A549 (cell line): ENCODE results near the gene KRT6C. TPM values are rescaled to one million over a fixed set of nuclear protein-coding genes. Genes with fewer than 3 reads are reported as not detected.

ENCODE experiments used
- ATAC-seq, 2 experiments: fragments of 200-7000 bp in 1 of 2; fragments of >200 bp in 1 of 2; cut with Nextera tagmentation in 1 of 2; cut with Tn5 transposase in 1 of 2; 3 replicates each; pipeline versions ENCODE4 v1.8.0 to v1.9.1; 2018 to 2020; ENCODE audit warnings: mild to moderate bottlenecking in 1 of 2, moderate library complexity in 1 of 2
- CTCF ChIA-PET: fragments of 300-600 bp; sonication (Branson Sonifier 250); formaldehyde crosslinking; extraction: SDS; loops from one replicate; lab custom pipeline; 2021; ENCODE audit warnings: antibody characterized with exemption, inconsistent platforms; lab: Yijun Ruan, JAX
- POLR2A ChIA-PET: fragments of 350-600 bp; formaldehyde crosslinking; extraction: SDS; loops from one replicate; lab custom pipeline; 2021; ENCODE audit warnings: antibody characterized with exemption, inconsistent platforms; lab: Yijun Ruan, JAX
- DNase-seq, 2 experiments: peaks; one replicate each; pipeline versions ENCODE4 v3.0.0 to v3.0.0-alpha.2; 2011 to 2016; ENCODE audit warnings: low read depth in 1 of 2, low spot score in 1 of 2
- FAIRE-seq: peaks from 2 replicates; lab custom pipeline; 2011; peaks lifted over from hg19 to GRCh38; lab: Jason Lieb, UNC
- H3K27ac ChIP-seq, 2 experiments: fragments of >200 bp; sonication (Bioruptor Twin); formaldehyde crosslinking; 3 replicates each; pipeline ENCODE4 v1.5.1; 2016 to 2017
- H3K4me1 ChIP-seq: fragments of >200 bp; sonication (Bioruptor Twin); formaldehyde crosslinking; 3 replicates; pipeline ENCODE4 v1.6.1; 2016
- H3K4me2 ChIP-seq: fragments of >200 bp; sonication (Bioruptor Twin); formaldehyde crosslinking; 3 replicates; pipeline ENCODE4 v1.6.1; 2016
- H3K4me3 ChIP-seq: fragments of >200 bp; sonication (Bioruptor Twin); formaldehyde crosslinking; 3 replicates; pipeline ENCODE4 v1.5.1; 2016
- H3K9me3 ChIP-seq: fragments of >200 bp; sonication (Bioruptor Twin); formaldehyde crosslinking; 3 replicates; pipeline ENCODE4 v1.6.1; 2016
- CHD2 ChIP-seq: fragments of 150-350 bp; IDR thresholded peaks from 2 replicates; pipeline ENCODE4 v1.6.1; 2014; ENCODE audit warnings: low read length; ENCODE audit not compliant: partially characterized antibody
- CHD4 ChIP-seq: fragments of 200-600 bp; sonication (generic); IDR thresholded peaks from 2 replicates; pipeline ENCODE4 v1.6.1; 2016; ENCODE audit warnings: antibody characterized with exemption, mild to moderate bottlenecking, borderline replicate concordance
- EHMT2 ChIP-seq: fragments of 200-600 bp; sonication (generic); IDR thresholded peaks from 2 replicates; pipeline ENCODE4 v1.6.1; 2016; ENCODE audit warnings: antibody characterized with exemption, low read depth, mild to moderate bottlenecking, moderate library complexity
- ESRRA ChIP-seq: fragments of 150-350 bp; IDR thresholded peaks from 2 replicates; pipeline ENCODE4 v1.6.1; 2014; ENCODE audit warnings: mild to moderate bottlenecking, low read length, borderline replicate concordance
- FOXS1 ChIP-seq: fragments of 250-450 bp; sonication (Bioruptor Pico); IDR thresholded peaks from 2 replicates; pipeline ENCODE4 v1.5.0; 2020; ENCODE audit warnings: mild to moderate bottlenecking, moderate library complexity
- HDAC2 ChIP-seq: fragments of 200-600 bp; sonication (generic); IDR thresholded peaks from 2 replicates; pipeline ENCODE4 v1.6.1; 2016
- MAZ ChIP-seq: fragments of 150-350 bp; IDR thresholded peaks from 2 replicates; pipeline ENCODE4 v1.6.1; 2014; ENCODE audit warnings: antibody characterized with exemption, low read depth, low read length, borderline replicate concordance
- NFE2L2 ChIP-seq: fragments of 150-350 bp; conservative IDR thresholded peaks from 2 replicates; pipeline ENCODE4 v1.6.1; 2014; ENCODE audit warnings: low read length
- NPAS2 ChIP-seq: fragments of 250-450 bp; sonication (Bioruptor Pico); IDR thresholded peaks from 2 replicates; pipeline ENCODE4 v1.8.0; 2022; ENCODE audit warnings: mild to moderate bottlenecking, moderate library complexity, borderline replicate concordance
- PHF8 ChIP-seq: fragments of 200-600 bp; sonication (generic); IDR thresholded peaks from 2 replicates; pipeline ENCODE4 v1.6.1; 2016; ENCODE audit warnings: low read depth, mild to moderate bottlenecking, antibody characterized with exemption, moderate library complexity, borderline replicate concordance
- RAD21 ChIP-seq, 2 experiments: fragments of >200 bp in 1 of 2; sonication (Bioruptor Twin) in 1 of 2; formaldehyde crosslinking in 1 of 2; IDR thresholded peaks in 1 of 2; conservative IDR thresholded peaks in 1 of 2; 2 replicates in 1 of 2; 3 replicates in 1 of 2; pipeline ENCODE4 v1.6.1; 2012 to 2018; ENCODE audit warnings: inconsistent platforms in 1 of 2
- RFX5 ChIP-seq: fragments of 450-650 bp; IDR thresholded peaks from 2 replicates; pipeline ENCODE4 v1.7.1; 2014; ENCODE audit warnings: antibody characterized with exemption, mild to moderate bottlenecking, moderate library complexity
- SREBF2 ChIP-seq: fragments of 450-650 bp; IDR thresholded peaks from 2 replicates; pipeline ENCODE4 v1.6.1; 2014; ENCODE audit warnings: mild to moderate bottlenecking, moderate library complexity
- ZNF302 ChIP-seq: fragments of 250-450 bp; sonication (Bioruptor Pico); IDR thresholded peaks from 2 replicates; pipeline ENCODE4 v1.9.0; 2021; ENCODE audit warnings: inconsistent platforms, mild to moderate bottlenecking, moderate library complexity
- WGBS: methylation state at CpG from one replicate; pipeline ENCODE4 v1.1.6; 2017; ENCODE audit errors: missing lambda C conversion rate; 5-methylcytosine and 5-hydroxymethylcytosine counted together
- polyA plus RNA-seq, 4 experiments: library from polyadenylated mRNA; depleted of rRNA in 3 of 4; stranded (reverse); fragments of >200 nt; fragmentation: RNase III in 1 of 4; extraction: RNeasy Plus Mini Kit Qiagen cat#74134 plus additional on column Dnase treatment in 1 of 4; gene quantifications; 2 replicates in 3 of 4; 3 replicates in 1 of 4; pipeline ENCODE4 v1.2.3, GENCODE V29; 2011 to 2017
- TF ChIP-seq, protein P1 (sequence below): fragments of 150-350 bp; IDR thresholded peaks from 2 replicates; pipeline ENCODE4 v1.6.1; 2014; ENCODE audit warnings: low read depth, mild to moderate bottlenecking, low read length
- TF ChIP-seq, protein P2 (sequence below): fragments of 250-450 bp; sonication (Bioruptor Pico); IDR thresholded peaks from 2 replicates; pipeline ENCODE4 v1.5.0; 2021; ENCODE audit warnings: mild to moderate bottlenecking, moderate library complexity, borderline replicate concordance
- TF ChIP-seq, protein P3 (sequence below): fragments of 200-600 bp; sonication (generic); IDR thresholded peaks from 2 replicates; pipeline ENCODE4 v1.6.1; 2016; ENCODE audit warnings: antibody characterized with exemption, mild to moderate bottlenecking, moderate library complexity
- TF ChIP-seq, protein P4 (sequence below): fragments of 450-650 bp; IDR thresholded peaks from 2 replicates; pipeline ENCODE4 v1.6.1; 2014; ENCODE audit warnings: antibody characterized with exemption

Gene KRT6C
- polyA plus RNA-seq, 2 of the 4 experiments (the other 2 are of a cell fraction) = not detected

DNA sequence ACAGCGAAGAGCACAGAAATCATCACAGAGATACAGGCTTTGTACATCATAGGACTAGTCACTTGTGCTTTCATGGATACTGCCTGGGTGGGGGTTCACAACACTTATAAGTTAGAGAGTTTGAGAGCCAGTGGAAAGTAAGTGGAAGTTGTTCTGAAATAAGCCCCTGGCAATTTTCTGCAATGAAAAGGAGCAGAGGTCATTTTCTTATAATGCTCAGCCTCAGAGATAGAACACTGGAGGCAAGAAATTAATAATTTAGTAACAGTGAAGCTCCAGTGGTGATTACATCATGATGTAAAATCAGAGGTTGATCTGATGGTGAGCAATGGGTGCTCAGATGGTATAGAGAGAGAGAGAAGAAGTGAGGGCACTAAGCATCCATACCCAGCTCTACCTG is 13.6 kb upstream of the KRT6C start:
- Histone ChIP-seq H3K27ac (no peak overlapping the region), H3K4me3 (no peak overlapping the region), H3K9me3 (peaks cover 19% of the 10 kb centered on the region; the same call in 2 of the 3 replicates), H3K4me1 (no peaks in the 10 kb centered on the region), H3K4me2 (no peak overlapping the region)
- FAIRE-seq = no peak
- ChIA-PET CTCF (interaction anchor here (0.8 to 1.6 kb wide), 2 partner anchors 12 to 20 kb away, joined by 3 to 4 read pairs; no protein-coding TSS in a partner anchor), POLR2A (no interaction called here)
- 4% methylated on average over 1 of the region's 1 CpG for WGBS
- ATAC-seq = no peak
- TF ChIP-seq HDAC2 (no peak), PHF8 (no peak), FOXS1 (CRISPR knock-in tag) (no peak), RAD21 (conservative IDR thresholded peaks at IDR 0.05 in 1 of 2, IDR thresholded peaks at IDR 0.05 in 1 of 2) (no peak), ESRRA (no peak), CHD4 (no peak), CHD2 (no peak), NFE2L2 (no peak), ZNF302 (no peak)
- no peak for DNase-seq

DNA sequence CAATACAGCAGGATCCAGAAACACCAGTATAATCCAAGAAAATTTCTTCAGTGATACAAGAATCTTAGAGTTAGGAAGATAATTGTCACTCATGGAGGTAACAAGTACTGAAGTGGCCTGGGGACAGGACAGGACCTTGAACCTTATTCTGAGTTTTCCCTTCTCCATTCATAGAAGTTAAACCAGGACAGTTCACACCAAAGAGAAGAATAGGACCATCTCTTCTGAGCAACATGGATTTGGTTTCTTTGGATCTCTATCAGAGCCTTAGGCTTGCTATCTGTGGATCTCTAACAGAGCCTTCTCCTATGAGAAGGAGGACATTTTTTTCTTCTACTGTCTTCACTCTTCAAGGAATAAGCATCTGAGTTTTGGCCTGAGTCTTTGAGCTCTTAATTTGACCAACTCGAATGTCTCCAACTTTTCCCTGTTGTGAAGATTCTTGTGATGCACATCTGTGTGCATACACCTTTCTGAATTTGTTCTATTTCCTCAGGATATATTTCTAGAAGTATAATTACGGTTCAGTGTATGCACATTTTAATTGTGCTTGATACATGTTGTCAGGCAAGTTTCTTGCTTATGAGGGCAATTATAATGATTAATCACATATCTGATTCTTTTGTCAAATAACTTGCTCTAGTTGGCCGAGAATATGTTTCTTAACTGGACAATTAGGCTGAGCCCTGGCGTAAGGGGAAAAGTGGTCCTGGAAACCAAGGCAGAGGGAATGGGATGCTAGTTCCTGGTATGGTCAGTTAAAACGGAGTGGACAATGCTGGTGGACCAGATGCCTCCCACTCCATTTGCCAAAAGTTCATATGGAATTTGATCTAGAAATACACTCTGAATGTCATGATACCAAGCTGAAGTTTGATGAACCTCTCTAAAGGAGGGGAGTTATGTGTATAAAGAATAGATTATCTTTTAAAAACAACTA is 12.8 kb upstream of the KRT6C start:
- Histone ChIP-seq H3K4me1 (no peaks in the 10 kb centered on the region), H3K9me3 (peaks cover 19% of the 10 kb centered on the region; the same call in 2 of the 3 replicates), H3K27ac (no peak overlapping the region), H3K4me2 (no peak overlapping the region), H3K4me3 (no peak overlapping the region)
- ATAC-seq (no peak), FAIRE-seq (peak; percentile 28), DNase-seq (no peak)
- CTCF ChIA-PET = interaction anchor here (1.0 kb wide), 2 partner anchors 11 to 44 kb away, joined by 3 read pairs; no protein-coding TSS in a partner anchor
- 37% methylated on average over 5 of the region's 5 CpGs for WGBS
- no peak for TF ChIP-seq CHD4
- TF ChIP-seq FOXS1 (CRISPR knock-in tag) = no peak
- TF ChIP-seq, protein P1, sequence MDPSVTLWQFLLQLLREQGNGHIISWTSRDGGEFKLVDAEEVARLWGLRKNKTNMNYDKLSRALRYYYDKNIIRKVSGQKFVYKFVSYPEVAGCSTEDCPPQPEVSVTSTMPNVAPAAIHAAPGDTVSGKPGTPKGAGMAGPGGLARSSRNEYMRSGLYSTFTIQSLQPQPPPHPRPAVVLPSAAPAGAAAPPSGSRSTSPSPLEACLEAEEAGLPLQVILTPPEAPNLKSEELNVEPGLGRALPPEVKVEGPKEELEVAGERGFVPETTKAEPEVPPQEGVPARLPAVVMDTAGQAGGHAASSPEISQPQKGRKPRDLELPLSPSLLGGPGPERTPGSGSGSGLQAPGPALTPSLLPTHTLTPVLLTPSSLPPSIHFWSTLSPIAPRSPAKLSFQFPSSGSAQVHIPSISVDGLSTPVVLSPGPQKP = no peak
- TF ChIP-seq SREBF2 = no peak
- no peak for TF ChIP-seq MAZ
- TF ChIP-seq, protein P2, sequence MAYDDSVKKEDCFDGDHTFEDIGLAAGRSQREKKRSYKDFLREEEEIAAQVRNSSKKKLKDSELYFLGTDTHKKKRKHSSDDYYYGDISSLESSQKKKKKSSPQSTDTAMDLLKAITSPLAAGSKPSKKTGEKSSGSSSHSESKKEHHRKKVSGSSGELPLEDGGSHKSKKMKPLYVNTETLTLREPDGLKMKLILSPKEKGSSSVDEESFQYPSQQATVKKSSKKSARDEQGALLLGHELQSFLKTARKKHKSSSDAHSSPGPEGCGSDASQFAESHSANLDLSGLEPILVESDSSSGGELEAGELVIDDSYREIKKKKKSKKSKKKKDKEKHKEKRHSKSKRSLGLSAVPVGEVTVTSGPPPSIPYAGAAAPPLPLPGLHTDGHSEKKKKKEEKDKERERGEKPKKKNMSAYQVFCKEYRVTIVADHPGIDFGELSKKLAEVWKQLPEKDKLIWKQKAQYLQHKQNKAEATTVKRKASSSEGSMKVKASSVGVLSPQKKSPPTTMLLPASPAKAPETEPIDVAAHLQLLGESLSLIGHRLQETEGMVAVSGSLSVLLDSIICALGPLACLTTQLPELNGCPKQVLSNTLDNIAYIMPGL (CRISPR knock-in tag) = no peak
- TF ChIP-seq NPAS2 = no peak
- TF ChIP-seq EHMT2 = no peak
- TF ChIP-seq, protein P3, sequence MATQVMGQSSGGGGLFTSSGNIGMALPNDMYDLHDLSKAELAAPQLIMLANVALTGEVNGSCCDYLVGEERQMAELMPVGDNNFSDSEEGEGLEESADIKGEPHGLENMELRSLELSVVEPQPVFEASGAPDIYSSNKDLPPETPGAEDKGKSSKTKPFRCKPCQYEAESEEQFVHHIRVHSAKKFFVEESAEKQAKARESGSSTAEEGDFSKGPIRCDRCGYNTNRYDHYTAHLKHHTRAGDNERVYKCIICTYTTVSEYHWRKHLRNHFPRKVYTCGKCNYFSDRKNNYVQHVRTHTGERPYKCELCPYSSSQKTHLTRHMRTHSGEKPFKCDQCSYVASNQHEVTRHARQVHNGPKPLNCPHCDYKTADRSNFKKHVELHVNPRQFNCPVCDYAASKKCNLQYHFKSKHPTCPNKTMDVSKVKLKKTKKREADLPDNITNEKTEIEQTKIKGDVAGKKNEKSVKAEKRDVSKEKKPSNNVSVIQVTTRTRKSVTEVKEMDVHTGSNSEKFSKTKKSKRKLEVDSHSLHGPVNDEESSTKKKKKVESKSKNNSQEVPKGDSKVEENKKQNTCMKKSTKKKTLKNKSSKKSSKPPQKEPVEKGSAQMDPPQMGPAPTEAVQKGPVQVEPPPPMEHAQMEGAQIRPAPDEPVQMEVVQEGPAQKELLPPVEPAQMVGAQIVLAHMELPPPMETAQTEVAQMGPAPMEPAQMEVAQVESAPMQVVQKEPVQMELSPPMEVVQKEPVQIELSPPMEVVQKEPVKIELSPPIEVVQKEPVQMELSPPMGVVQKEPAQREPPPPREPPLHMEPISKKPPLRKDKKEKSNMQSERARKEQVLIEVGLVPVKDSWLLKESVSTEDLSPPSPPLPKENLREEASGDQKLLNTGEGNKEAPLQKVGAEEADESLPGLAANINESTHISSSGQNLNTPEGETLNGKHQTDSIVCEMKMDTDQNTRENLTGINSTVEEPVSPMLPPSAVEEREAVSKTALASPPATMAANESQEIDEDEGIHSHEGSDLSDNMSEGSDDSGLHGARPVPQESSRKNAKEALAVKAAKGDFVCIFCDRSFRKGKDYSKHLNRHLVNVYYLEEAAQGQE = no peak
- no peak for TF ChIP-seq RFX5
- TF ChIP-seq, protein P4, sequence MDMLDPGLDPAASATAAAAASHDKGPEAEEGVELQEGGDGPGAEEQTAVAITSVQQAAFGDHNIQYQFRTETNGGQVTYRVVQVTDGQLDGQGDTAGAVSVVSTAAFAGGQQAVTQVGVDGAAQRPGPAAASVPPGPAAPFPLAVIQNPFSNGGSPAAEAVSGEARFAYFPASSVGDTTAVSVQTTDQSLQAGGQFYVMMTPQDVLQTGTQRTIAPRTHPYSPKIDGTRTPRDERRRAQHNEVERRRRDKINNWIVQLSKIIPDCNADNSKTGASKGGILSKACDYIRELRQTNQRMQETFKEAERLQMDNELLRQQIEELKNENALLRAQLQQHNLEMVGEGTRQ = no peak
- POLR2A ChIA-PET = no interaction called here
